Measurements from ENCODE around the gene DEUP1.
"Not testable (repeated sequence)": the region's sequence is repeated elsewhere in the genome, so short reads cannot be mapped to it uniquely, and the experiment has no call there.

The DEUP1 gene, protein sequence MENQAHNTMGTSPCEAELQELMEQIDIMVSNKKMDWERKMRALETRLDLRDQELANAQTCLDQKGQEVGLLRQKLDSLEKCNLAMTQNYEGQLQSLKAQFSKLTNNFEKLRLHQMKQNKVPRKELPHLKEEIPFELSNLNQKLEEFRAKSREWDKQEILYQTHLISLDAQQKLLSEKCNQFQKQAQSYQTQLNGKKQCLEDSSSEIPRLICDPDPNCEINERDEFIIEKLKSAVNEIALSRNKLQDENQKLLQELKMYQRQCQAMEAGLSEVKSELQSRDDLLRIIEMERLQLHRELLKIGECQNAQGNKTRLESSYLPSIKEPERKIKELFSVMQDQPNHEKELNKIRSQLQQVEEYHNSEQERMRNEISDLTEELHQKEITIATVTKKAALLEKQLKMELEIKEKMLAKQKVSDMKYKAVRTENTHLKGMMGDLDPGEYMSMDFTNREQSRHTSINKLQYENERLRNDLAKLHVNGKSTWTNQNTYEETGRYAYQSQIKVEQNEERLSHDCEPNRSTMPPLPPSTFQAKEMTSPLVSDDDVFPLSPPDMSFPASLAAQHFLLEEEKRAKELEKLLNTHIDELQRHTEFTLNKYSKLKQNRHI

DNA sequence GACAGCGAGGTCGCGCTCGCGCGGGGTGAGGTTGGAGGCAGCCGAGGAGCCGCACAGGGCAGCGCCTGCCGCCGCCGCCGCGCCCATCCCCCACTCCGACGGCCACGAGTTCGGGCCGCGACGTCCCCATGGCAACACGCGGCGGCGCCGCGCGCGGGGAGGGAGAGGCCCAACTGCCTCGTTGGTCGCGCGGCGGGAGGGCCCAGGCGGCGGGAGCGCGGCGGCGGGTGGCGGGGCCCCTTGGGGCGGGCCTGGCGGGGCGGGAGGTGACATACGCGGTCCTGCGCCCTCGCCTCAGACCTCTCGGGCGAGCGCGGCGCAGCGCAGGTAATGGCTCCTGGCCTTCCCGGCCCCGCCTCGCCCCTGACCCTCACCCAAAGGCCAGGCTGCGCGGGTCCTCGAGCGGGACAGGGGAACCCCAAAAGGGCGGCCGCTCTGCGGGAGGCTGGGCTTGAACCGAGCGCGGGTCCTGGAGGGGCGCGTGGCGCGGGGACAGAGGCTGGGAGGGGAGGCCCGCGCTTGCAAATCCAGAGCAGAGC is at the start of gene DEUP1:
TSS of gene DEUP1 (plus strand) at position 297 of the 539 bp plus-strand sequence. CDS start 1,518 bp downstream, outside the sequence.
- DNase-seq (ENCODE audit: low read depth), result no peak

DNA sequence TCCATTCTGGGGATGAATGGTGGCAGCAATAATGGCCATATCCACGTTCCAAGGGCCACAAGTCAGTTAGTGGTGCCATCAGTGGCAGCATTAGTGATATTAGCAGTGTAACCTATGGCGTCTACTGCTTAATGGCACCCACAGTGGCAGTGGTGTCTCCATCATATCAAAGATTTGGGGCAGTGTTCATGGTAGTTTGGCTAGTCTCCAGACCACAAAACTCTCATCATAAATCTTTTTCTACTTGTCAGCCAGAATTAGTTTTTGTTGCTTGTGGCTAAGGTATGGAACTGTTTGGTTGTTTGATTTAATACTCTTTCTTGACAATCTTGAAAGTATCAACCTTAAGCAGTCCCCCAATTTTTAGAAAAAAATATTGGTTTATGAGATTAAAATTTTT is 45.1 kb upstream of the DEUP1 start:
- DNase-seq (ENCODE audit: low read depth), result no peak

DNA sequence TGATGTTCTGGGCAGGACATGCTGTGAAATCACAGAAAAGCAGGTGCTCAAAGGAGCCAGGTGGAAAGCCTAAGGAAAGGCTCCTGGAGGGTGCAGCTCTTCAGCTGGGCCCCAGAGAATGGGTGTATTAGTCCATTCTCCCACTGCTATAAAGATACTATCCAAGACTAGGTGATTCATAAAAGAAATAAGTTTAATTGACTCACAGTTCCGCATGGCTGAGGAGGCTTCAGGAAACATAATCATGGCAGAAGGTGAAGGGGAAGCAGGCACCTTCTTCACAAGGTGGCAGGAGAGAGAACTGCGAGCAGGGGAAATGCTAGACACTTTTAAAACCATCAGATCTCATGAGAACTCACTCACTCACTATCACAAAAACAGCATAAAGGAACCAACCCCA is 43.1 kb upstream of the DEUP1 start:
- no peak for DNase-seq (ENCODE audit: low read depth)

DNA sequence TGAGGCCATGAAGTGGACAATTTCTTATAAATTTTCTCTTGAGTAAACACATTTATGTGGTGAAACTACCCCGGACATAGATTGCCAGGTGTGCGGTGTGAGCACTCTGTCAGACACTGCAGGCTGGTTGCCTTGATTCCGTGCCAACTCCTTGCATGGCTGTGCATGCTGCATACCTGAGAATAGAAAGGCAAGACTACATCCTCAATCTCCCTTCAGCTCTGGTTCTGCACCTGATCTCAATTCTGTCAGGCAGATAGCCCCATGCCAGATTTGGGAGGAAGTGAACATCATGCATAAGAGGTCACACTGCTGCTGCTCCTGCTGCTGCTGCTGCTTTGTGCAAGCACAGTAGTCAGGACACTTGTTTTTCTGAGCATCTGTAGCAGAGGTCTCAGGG is 42.5 kb upstream of the DEUP1 start:
- no peak for DNase-seq (ENCODE audit: low read depth)

DNA sequence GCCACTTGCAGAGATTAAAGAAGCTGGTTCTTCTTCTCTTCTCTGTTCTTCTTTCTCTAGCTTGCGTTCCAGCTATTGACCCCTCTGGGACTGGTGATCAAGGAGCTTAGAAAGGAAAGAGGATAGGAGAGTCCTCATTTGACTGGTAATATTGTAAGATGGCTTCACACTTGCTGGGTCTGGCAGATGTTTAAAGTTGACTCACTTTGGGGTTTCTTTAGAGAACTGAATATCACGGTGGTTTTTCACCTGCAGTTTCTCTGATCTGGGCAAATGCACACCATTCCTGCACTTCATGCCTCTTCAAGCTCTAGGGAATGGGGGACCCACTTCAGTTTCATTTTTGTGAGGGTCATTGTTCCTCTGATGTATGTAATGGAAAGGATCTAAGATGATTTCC is 41.8 kb upstream of the DEUP1 start:
- DNase-seq (ENCODE audit: low read depth), result no peak

DNA sequence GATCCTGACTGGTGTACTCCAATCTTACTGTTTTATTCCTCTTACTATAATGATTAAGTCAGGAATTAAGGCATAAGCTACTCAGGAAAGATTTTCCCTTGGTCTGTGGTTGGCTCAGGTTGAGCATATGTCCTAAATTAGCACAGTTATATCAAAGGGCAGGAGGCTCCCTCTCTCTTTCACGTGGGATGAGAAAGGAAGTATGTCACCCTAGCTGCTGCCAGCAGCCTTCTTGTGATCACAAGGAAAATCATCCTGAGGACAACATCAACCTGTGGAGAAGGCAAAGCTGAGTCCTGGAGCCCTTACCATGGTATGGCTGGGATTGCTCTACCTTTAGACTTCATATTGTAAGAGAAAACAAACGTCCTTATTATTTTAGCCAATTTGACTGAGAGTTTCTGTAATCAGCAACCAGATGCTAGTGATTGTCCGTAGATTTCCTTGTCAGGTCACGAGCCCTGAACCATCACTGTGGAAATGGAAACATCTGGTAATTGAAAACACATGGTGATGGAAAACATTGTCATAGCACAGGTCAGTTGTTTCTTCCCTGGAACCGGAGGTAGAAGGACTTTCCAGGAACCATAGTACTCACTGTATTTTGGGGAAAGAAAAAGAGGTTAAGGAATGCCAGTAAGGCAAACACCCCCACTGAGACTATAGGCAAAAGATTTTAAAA is 40.6 kb upstream of the DEUP1 start:
- DNase-seq (ENCODE audit: low read depth), result no peak

DNA sequence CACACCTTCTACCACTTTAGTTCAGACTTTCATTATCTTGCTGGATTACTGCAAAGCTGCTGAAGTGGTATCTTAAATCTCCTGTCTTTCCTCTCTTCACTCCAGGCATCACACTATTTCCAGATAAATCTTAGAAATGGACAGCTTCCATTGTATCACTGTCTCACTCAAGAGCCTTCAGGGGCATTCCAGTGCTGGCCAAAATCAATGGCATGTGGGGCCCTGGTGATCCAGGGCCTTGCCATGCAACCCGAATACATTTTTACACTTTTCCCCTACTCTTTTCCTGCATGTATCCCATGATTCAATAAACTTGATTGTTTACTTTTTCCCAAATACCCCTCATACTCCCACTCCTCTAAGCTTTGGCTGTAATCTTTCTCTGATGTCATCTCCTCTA is 39.4 kb upstream of the DEUP1 start:
- no peak for DNase-seq (ENCODE audit: low read depth)

DNA sequence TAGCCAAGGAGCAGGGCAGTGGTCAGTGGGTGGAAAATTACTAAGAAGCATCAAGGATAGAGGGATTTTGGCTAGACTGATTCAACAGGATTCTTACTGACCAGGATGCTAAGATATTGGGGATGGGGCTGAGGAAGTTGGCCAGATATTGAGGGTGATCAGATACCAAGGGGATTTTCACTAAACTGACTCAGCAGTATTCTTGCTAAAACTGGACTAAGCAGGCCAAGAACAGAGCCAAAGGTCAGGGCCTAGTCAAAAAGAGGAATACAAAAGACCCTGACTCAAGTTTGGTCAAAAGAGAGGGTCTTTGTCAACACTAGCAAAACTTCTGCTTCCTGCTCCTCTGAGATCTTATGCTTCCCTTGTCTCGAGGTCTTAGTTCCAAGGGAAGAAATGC is 38.6 kb upstream of the DEUP1 start:
- no peak for DNase-seq (ENCODE audit: low read depth)

DNA sequence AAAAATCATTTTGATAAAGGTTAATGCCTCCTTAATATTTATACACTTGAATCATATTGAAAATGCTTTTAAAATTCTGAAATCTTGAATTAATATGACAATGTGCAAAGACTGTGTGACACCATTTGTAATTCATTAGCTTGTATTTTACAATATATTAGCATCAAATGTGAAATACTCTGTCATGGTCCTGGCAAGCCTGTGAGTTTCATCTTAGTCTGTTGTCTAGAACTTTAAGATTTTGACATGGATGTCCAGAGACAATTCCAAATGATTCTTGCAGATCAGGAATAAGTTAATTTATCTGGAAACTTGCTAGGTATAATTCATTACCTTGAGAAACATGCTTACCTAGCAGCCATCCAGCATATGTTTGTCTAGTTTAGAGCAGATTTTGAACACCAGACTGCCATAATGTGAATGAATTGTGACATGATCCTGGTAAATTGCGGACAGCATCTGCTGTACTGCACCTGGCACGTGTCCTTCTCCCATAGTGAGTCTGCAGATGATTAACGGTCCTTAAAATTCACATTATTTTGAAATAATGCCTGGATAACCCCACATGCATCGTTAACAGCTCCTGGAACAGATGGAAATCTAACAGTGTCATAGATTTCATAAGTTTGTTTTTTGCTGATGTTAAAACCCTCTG is 34.5 kb upstream of the DEUP1 start:
- DNase-seq (ENCODE audit: low read depth), result no peak

DNA sequence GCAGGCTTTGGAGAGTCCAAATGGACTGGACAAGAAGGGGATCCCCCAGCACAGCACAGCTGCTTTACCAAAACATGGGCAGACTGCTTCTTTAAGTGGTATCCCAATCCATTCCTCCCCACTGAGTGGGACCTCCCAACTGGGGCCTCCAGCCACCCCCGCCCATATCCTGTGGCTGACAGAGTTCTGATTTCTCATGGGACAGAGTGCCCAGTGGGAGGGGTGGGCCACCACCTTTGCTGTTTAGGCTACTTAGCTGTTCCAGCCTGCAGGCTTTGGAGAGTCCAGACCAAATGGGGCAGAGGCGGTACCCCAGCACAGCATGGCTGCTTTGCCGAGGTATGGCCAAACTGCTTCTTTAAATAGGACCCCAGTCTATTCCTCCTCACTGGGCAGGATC is 26.9 kb upstream of the DEUP1 start:
- no peak for DNase-seq (ENCODE audit: low read depth)

DNA sequence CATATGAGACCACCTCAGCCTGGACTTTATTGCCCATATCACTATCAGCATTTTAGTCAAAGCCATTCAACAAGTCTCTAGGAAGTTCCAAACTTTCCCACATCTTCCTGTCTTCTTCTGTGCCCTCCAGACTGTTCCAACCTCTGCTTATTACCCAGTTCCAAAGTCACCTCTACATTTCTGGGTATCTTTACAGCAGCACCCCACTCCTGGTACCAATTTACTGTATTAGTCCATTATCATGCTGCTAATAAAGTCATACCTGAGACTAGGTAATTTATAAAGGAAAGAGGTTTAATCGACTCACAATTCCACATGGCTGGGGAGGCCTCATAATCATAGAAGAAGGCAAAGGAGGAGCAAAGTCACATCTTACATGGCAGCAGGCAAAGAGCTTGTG is 16.1 kb upstream of the DEUP1 start:
- not testable (repeated sequence) for DNase-seq (ENCODE audit: low read depth)

DNA sequence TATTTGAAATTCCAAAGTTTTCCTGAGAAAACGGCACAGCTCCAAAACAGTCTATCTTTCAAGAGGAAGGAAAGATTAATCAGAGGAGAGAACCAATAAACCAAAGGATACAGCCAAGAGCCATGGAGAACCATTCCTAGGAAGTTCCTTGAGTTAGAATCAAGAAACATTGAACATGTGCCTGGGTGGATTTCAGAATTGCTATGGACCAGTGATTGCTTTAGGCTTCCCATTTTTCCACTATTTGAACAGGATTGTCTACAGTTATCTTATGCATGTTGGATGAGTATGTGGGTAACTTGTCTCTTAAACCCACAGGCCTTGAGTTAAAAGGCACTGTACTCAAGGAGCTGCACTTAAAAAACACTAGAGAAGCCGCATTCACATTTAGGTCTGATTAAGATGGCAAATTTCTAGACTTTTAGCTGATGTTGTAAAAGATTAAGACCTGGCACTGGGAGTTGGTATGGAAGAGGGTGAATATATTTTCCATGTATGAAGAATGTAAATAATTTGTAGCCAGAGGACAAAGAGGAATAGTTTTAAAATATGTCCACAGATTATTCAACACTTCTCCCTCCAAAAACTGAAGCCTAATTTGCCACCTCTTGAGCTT is 11.2 kb upstream of the DEUP1 start:
- no peak for DNase-seq (ENCODE audit: low read depth)

DNA sequence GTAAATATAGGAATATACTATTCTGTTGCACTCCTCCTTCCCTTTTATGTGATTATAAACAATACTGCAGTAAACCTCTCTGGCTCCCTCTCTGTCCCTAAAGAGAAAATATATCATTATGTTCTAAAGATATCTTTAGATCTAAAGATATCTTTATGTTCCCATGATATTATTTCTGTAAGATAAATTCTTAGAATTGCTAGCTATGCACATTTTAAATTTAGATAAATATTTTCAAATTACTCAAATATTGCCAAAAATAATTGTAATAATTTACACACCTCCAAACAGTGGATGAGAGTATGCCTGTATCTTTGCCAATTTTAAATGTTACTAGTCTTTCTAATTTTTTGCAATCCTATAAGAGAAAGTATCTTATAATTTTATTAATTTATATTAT is 10.3 kb upstream of the DEUP1 start:
- DNase-seq (ENCODE audit: low read depth), result no peak

DNA sequence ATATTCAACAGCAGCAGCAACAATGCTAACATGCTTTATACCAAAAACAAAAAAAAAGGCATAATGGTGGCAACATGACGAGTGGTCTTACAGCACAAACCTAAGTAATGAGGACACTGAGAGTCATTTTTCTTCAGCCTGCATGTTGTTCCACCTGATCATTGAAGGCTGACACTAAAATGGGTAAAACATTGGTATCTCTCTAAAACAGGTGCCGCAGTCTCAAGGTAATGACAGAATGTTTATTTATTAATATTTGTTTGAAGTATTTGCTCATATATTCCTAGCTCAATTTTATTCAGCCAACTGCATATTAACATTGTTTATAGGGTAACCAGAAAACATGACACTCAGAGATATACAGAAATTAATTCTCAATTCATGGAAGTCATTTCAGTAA is 8.3 kb upstream of the DEUP1 start:
- no peak for DNase-seq (ENCODE audit: low read depth)

DNA sequence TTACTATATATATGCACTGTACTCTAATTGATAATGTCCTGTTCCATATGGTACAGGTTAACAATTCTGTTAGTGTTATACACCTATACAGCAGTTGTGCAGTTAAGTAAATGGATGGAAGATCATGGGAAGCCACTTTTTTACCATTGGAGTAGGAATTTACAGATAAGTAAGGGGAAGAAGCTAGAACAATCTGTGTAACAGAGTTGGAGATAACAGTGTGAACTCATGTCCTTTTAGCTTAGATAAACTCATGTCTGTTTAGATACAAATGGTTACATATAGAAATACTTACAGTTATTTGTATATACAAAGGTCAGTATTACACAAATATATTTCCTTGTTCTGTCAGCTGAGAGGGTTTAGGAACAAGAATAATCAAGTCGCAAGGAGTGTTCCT is 6.8 kb upstream of the DEUP1 start:
- DNase-seq (ENCODE audit: low read depth), result no peak

DNA sequence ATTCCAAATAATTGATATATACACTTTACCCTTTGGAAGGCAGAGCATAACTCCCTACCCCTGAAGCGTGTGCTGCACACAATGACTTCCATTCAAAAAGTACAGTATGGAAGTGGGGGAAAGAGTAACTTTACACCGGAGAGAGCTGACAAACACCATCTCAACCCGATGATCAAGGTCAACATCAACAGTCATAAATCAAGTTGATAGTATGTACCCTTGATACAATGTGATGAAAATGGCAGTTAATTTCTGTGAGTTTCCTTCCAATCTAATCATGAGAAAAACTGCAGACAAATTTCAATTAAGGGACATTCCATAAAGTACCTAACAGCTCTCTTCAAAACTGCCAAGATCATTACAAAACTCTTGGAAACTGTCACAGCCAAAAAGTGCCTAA is 6.0 kb upstream of the DEUP1 start:
- DNase-seq (ENCODE audit: low read depth), result no peak

DNA sequence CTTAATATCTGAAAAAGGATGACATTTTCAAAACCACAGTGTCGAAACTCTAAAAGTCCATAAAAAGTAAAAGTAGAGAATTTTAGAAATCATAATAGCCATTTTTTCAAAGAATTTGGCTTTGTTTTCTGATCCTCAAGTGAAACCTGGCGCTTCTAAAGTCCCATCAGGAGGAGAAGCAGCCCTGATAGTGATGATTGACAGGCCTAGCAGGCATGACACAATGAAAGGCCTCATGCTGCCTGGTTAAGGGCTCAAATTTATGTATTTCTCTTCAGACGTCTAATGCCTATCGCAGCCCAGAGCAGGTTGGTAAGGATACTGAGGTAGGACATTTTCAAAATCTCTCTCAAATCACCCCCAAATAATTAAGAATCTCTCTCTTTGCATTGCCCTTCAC is 3.9 kb upstream of the DEUP1 start:
- DNase-seq (ENCODE audit: low read depth), result no peak

DNA sequence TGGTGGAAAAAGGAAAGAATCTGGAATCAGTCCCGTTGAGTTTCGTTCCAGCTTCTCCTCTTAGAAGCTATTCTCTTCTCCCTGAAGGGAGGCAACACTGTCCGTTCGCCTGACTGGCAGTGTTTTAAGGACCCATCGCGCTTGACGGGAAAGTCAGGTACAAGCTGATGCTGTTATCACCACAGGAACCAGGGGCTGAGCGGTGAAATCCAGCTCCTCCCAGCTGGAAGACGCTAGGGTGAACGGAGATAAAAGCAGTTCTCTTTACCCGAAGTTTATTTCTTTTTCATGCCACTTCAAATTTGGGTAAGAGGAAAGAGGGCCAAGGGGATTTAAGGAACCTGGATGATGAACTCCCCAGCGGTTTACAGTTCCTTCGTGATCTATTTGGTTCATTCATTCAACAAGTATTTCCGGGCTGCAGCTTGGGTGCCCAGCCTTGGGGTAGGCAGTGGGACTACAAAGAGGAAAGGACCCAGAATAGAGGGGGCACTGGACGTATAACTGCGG is 551 bp upstream of the DEUP1 start:
- DNase-seq (ENCODE audit: low read depth), result no peak

DNA sequence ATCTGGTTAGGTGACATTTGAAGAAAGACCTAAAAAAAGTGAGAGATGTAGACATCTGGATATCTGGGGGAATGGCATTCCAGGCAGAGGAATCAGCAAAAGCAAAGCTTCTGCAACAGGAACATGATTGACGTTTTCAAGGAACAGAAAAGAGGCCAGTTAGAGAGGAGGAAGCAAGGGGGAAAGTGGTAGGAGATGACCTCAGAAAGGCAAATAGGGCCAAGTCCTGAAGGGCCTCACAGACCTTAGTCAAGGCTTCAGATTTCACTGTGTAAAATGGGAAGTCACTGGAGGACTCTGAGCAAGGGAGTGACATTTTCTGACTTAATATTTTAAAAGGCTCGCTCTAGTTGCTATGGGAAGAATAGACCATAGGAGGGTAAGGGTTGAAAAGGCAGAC is 9.7 kb downstream of the DEUP1 start:
- no peak for DNase-seq (ENCODE audit: low read depth)

DNA sequence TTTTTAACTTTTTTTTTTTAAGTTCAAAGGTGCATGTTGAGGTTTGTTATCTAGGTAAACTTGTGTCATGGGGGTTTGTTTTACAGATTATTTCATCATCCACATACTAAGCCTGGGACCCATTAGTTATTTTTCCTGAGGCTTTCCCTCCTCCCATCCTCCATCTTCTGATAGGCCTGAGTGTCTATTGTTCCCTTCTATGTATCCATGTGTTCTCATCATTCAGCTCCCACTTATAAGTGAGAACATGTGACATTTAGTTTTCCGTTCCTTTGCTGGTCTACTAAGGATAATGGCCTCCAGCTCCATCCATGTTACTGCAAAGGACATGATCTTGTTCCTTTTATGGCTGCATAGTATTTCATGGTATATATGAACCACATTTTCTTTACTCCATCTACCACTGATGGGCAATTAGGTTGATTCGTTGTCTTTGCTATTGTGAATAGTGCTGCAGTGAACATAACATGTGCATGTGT is 14.4 kb downstream of the DEUP1 start:
- no peak for DNase-seq (ENCODE audit: low read depth)

DNA sequence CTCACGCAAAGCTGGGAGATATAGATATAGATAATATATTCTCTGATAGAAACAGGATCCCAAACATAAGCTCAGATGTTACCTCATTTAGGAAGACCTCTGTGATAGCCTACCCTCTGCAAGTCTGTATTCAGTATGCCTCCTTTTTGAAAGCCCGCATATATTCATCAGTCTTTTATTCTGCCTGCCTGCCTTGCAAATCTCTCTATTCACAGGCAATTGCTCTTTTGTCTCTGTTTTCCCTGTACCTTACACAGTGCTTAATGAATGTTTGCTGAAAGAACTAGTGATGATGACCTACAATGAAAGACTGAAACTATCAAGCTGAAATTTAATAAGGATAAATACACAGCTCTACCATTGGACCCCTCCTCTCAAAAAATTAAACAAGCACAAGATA is 18.4 kb downstream of the DEUP1 start:
- no peak for DNase-seq (ENCODE audit: low read depth)

DNA sequence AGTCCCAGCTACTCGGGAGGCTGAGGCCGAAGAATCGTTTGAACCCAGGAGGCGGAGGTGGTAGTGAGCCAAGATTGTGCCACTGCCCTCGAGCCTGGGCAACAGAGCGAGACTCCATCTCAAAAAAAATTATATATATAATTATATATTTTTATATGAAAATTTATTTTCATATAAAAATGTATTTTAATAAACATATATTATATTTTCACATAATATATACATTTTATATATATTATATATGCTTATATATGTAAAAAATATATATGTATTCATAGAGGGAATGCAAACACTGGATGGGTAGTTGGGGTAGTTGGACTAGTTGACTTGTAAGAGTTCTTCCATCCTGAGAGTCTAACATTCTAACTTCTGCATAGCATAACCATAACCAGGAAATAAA is 20.3 kb downstream of the DEUP1 start:
- no peak for DNase-seq (ENCODE audit: low read depth)
